ENCODE measurements around the gene SLC10A7. TPM values are rescaled to one million over a fixed set of nuclear protein-coding genes. Genes with fewer than 3 reads are reported as not detected.

SLC10A7 gene
- total and polyA plus RNA-seq, 10 of the 15 experiments (the other 5 are each of a cell fraction or from before 2014, with no cell fraction given), result 4.6 to 23.7 (median 15.6) TPM

DNA sequence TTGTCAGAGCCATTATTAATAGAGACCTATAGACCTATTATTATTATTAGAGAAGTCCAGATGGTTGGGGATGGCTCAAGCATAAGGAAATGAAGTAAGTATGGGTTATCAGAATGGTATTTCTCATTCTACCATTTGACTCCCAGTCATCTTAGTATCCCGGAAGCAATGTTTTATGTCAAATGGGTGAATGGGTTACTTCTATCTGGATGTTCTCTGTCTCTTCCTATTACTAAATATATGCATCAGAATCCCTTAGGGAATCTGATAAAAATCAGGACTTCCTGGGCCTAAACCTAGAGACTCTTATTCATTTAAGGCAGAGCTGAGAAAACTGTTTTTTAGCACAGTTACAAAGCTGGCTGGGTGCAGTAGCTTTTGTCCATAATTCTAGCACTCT, 149.9 kb downstream of the SLC10A7 start (continued):
- TF ChIP-seq HSF1 (IDR thresholded peaks at IDR 0.05; ENCODE audit: low read depth, low read length), result no peak
- TF ChIP-seq ZNF384 (IDR thresholded peaks at IDR 0.05; ENCODE audit: borderline replicate concordance, low read depth, low read length), result no peak

GRCh38 chr4:146370841-146371240, 150.9 kb downstream of the SLC10A7 start:
- in situ Hi-C loops (cut with MboI), result no loop called here
- no peak for ATAC-seq

DNA sequence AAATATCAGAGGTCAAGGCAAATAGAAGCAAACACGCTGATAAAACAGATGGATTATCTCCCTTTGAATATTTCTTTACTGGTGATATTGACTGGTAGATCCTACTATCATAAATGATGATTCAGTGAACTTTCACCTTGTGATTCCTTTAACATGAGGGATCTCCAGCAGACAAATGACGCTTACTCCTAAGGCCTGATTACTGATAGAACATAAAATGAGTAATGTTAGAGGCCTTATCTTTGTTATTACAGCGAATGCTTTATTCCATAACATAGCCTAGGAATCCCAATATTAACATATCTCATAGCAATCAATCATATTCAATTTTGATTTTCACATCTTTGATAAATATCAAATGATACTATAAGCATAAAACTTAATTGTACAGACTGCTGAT, 152.3 kb downstream of the SLC10A7 start:
- no peak overlapping the region for H2AFZ ChIP-seq (ENCODE audit: control insufficient read depth, low read depth, low read length)
- intact Hi-C loops (cut with micrococcal nuclease; ENCODE audit: unreplicated experiment) (no loop called here), in situ Hi-C loops (cut with MboI) (no loop called here)
- ATAC-seq (no peak), FAIRE-seq (no peak), DNase-seq (ENCODE audit: low read depth, low spot score) (no peak)
- no peaks in the 10 kb centered on the region for H3K4me1 ChIP-seq (ENCODE audit: control insufficient read depth, insufficient read depth, low read length)
- H3K27ac ChIP-seq (ENCODE audit: control insufficient read depth, insufficient read depth), result no peak overlapping the region
- ChIA-PET POLR2A (no interaction called here), RAD21 (ENCODE audit: unreplicated experiment) (no interaction called here), SMC1A (ENCODE audit: uncharacterized antibody, unreplicated experiment) (interaction anchor here (1.3 kb wide), 1 partner anchor 111 kb away, joined by 3 read pairs; no protein-coding TSS in a partner anchor), CTCF (interaction anchor here (1.5 to 2.2 kb wide), 2 partner anchors 21 to 26 kb away, joined by 3 to 7 read pairs; no protein-coding TSS in a partner anchor)
- H3K9me3 ChIP-seq (replicated peaks; ENCODE audit: control insufficient read depth, insufficient read depth, low read length), result no peaks in the 10 kb centered on the region
- no peak overlapping the region for H3K9ac ChIP-seq (ENCODE audit: control insufficient read depth, insufficient read depth, low read length)
- TF ChIP-seq RB1 (IDR thresholded peaks at IDR 0.05; ENCODE audit: borderline replicate concordance) (no peak), CHD4 (IDR thresholded peaks at IDR 0.05) (no peak), ETV6 (conservative IDR thresholded peaks at IDR 0.05 in 1 of 2, IDR thresholded peaks at IDR 0.05 in 1 of 2; ENCODE audit: borderline replicate concordance in 1 of 2, low read depth in 1 of 2) (no peak), ASH2L (IDR thresholded peaks at IDR 0.05; ENCODE audit: borderline replicate concordance, low read depth) (no peak), ATF2 (IDR thresholded peaks at IDR 0.05; ENCODE audit: low read length) (no peak)
- TF ChIP-seq, protein P1, sequence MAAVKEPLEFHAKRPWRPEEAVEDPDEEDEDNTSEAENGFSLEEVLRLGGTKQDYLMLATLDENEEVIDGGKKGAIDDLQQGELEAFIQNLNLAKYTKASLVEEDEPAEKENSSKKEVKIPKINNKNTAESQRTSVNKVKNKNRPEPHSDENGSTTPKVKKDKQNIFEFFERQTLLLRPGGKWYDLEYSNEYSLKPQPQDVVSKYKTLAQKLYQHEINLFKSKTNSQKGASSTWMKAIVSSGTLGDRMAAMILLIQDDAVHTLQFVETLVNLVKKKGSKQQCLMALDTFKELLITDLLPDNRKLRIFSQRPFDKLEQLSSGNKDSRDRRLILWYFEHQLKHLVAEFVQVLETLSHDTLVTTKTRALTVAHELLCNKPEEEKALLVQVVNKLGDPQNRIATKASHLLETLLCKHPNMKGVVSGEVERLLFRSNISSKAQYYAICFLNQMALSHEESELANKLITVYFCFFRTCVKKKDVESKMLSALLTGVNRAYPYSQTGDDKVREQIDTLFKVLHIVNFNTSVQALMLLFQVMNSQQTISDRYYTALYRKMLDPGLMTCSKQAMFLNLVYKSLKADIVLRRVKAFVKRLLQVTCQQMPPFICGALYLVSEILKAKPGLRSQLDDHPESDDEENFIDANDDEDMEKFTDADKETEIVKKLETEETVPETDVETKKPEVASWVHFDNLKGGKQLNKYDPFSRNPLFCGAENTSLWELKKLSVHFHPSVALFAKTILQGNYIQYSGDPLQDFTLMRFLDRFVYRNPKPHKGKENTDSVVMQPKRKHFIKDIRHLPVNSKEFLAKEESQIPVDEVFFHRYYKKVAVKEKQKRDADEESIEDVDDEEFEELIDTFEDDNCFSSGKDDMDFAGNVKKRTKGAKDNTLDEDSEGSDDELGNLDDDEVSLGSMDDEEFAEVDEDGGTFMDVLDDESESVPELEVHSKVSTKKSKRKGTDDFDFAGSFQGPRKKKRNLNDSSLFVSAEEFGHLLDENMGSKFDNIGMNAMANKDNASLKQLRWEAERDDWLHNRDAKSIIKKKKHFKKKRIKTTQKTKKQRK (IDR thresholded peaks at IDR 0.05; ENCODE audit: low read depth, low read length), result no peak
- no peaks in the 10 kb centered on the region for H3K27me3 ChIP-seq (replicated peaks in 1 of 2; ENCODE audit: control insufficient read depth in 2 of 2, insufficient read depth in 2 of 2, low read length in 1 of 2)
- BruUV-seq (replicated peaks), result no TSS peak
- 97% methylated on average over 3 of the region's 3 CpGs for WGBS (ENCODE audit: insufficient coverage, insufficient replicate concordance, low lambda C conversion rate, missing lambda C conversion rate)
- no peaks in the 10 kb centered on the region for H4K20me1 ChIP-seq (ENCODE audit: control insufficient read depth, insufficient read depth)
- H3K79me2 ChIP-seq (ENCODE audit: control insufficient read depth, insufficient read depth, low read length), result no peaks in the 10 kb centered on the region
- no peak overlapping the region for H3K4me3 ChIP-seq
- H3K4me2 ChIP-seq (ENCODE audit: control insufficient read depth, insufficient read depth), result no peak overlapping the region
- no peaks in the 10 kb centered on the region for H3K36me3 ChIP-seq (ENCODE audit: control insufficient read depth in 2 of 2, insufficient read depth in 2 of 2, low read length in 1 of 2)

More at GRCh38 chr4:146370841-146371240, 150.9 kb downstream of the SLC10A7 start:
- no peak overlapping the region for H3K9ac ChIP-seq (ENCODE audit: control insufficient read depth, insufficient read depth, low read length)
- WGBS (ENCODE audit: insufficient coverage, insufficient replicate concordance, low lambda C conversion rate, missing lambda C conversion rate), result 74% methylated on average over 2 of the region's 2 CpGs
- no peaks in the 10 kb centered on the region for H3K27me3 ChIP-seq (replicated peaks in 1 of 2; ENCODE audit: control insufficient read depth in 2 of 2, insufficient read depth in 2 of 2, low read length in 1 of 2)
- no peak for DNase-seq (ENCODE audit: low read depth, low spot score)
- H3K9me3 ChIP-seq (replicated peaks; ENCODE audit: control insufficient read depth, insufficient read depth, low read length), result no peaks in the 10 kb centered on the region
- no TSS peak for BruUV-seq (replicated peaks)
- no peak overlapping the region for H3K4me2 ChIP-seq (ENCODE audit: control insufficient read depth, insufficient read depth)
- ChIA-PET SMC1A (ENCODE audit: uncharacterized antibody, unreplicated experiment) (no interaction called here), RAD21 (ENCODE audit: unreplicated experiment) (no interaction called here), CTCF (no interaction called here), POLR2A (no interaction called here)
- intact Hi-C loops (cut with micrococcal nuclease; ENCODE audit: unreplicated experiment), result no loop called here
- no peak for TF ChIP-seq CEBPB (IDR thresholded peaks at IDR 0.05; ENCODE audit: borderline replicate concordance in 1 of 2, low read depth in 2 of 2, low read length in 2 of 2)
- no peaks in the 10 kb centered on the region for H3K79me2 ChIP-seq (ENCODE audit: control insufficient read depth, insufficient read depth, low read length)
- no peaks in the 10 kb centered on the region for H4K20me1 ChIP-seq (ENCODE audit: control insufficient read depth, insufficient read depth)
- no peak for FAIRE-seq
- H3K27ac ChIP-seq (ENCODE audit: control insufficient read depth, insufficient read depth), result no peak overlapping the region
- H3K4me3 ChIP-seq, result no peak overlapping the region
- no peak overlapping the region for H2AFZ ChIP-seq (ENCODE audit: control insufficient read depth, low read depth, low read length)
- no peaks in the 10 kb centered on the region for H3K36me3 ChIP-seq (ENCODE audit: control insufficient read depth in 2 of 2, insufficient read depth in 2 of 2, low read length in 1 of 2)
- no peaks in the 10 kb centered on the region for H3K4me1 ChIP-seq (ENCODE audit: control insufficient read depth, insufficient read depth, low read length)
